Measurements from ENCODE around the gene EFNB1. TPM values are rescaled to one million over a fixed set of nuclear protein-coding genes. Genes with fewer than 3 reads are reported as not detected.

Gene EFNB1
- total RNA-seq, 2 donors from 2014 or later = 19.4 to 21.7 TPM

GRCh38 chrX:68829582-68830418 lies 979 bp downstream of the EFNB1 start:
- Histone ChIP-seq H3K9me3 (no peaks in the 10 kb centered on the region), H3K36me3 (no peaks in the 10 kb centered on the region), H3K27ac (peak overlapping the region; percentile 61 to 74), H3K4me1 (ENCODE audit: control insufficient read depth in 1 of 2, low read depth in 2 of 2) (peaks cover 4 to 21% of the 10 kb centered on the region in 2 donors), H3K27me3 (replicated peaks; ENCODE audit: insufficient read depth) (no peaks in the 10 kb centered on the region), H3K4me3 (peak overlapping the region; percentile 86)
- DNase-seq (ENCODE audit: low spot score) (no peak), ATAC-seq (ENCODE audit: insufficient number of reproducible peaks, low FRiP score, low read depth) (no peak)
- no peak for TF ChIP-seq CTCF (IDR thresholded peaks at IDR 0.05)

- no peak for ATAC-seq (ENCODE audit: insufficient number of reproducible peaks, low FRiP score, low read depth)
- Histone ChIP-seq H3K36me3 (no peaks in the 10 kb centered on the region), H3K27ac (no peak overlapping the region), H3K9me3 (no peaks in the 10 kb centered on the region), H3K4me1 (ENCODE audit: control insufficient read depth in 1 of 2, low read depth in 2 of 2) (peaks cover 4 to 21% of the 10 kb centered on the region in 2 donors), H3K27me3 (replicated peaks; ENCODE audit: insufficient read depth) (no peaks in the 10 kb centered on the region), H3K4me3 (peak overlapping the region; percentile 86)
- DNase-seq (ENCODE audit: low spot score) = no peak
- TF ChIP-seq CTCF (IDR thresholded peaks at IDR 0.05) = no peak
Observed at GRCh38 chrX:68830419-68831404, 1.9 kb downstream of the EFNB1 start.

- Histone ChIP-seq H3K9me3 (no peaks in the 10 kb centered on the region), H3K4me3 (peak overlapping the region; percentile 86), H3K4me1 (ENCODE audit: control insufficient read depth in 1 of 2, low read depth in 2 of 2) (peaks cover 4 to 21% of the 10 kb centered on the region in 2 donors), H3K27ac (no peak overlapping the region), H3K27me3 (replicated peaks; ENCODE audit: insufficient read depth) (no peaks in the 10 kb centered on the region), H3K36me3 (no peaks in the 10 kb centered on the region)
- ATAC-seq (ENCODE audit: insufficient number of reproducible peaks, low FRiP score, low read depth) (no peak), DNase-seq (ENCODE audit: low spot score) (no peak)
- TF ChIP-seq CTCF (IDR thresholded peaks at IDR 0.05) = no peak
Observed at GRCh38 chrX:68831405-68832100, 2.7 kb downstream of the EFNB1 start.

GRCh38 chrX:68832101-68832416 lies 3.2 kb downstream of the EFNB1 start:
- TF ChIP-seq CTCF (IDR thresholded peaks at IDR 0.05) = no peak
- H3K27ac ChIP-seq = no peak overlapping the region
- H3K4me1 ChIP-seq (ENCODE audit: control insufficient read depth in 1 of 2, low read depth in 2 of 2) = peaks cover 4 to 21% of the 10 kb centered on the region in 2 donors
- no peak for ATAC-seq (ENCODE audit: insufficient number of reproducible peaks, low FRiP score, low read depth)
- no peaks in the 10 kb centered on the region for H3K27me3 ChIP-seq (replicated peaks; ENCODE audit: insufficient read depth)
- no peak for DNase-seq (ENCODE audit: low spot score)
- H3K4me3 ChIP-seq = peak overlapping the region; percentile 86
- no peaks in the 10 kb centered on the region for H3K36me3 ChIP-seq
- no peaks in the 10 kb centered on the region for H3K9me3 ChIP-seq

All from thoracic aorta (tissue), 2 donors.